ENCODE results near the gene MTREX. TPM values are rescaled to one million over a fixed set of nuclear protein-coding genes. Genes with fewer than 3 reads are reported as not detected.

Gene MTREX
- total and polyA plus RNA-seq, 4 donors = 17.4 to 88.4 (median 35.9) TPM

GRCh38 chr5:55325621-55326020, 17.8 kb downstream of the MTREX start:
- 96 to 97% methylated on average over 5 of the region's 5 CpGs for WGBS, 2 donors
- peaks cover 2 to 26% (median 15%) of the 10 kb centered on the region in 4 donors for H3K36me3 ChIP-seq (ENCODE audit: control insufficient read depth in 4 of 4, insufficient read depth in 4 of 4, low read length in 4 of 4)
- no peaks in the 10 kb centered on the region for H3K9me3 ChIP-seq (ENCODE audit: control insufficient read depth in 4 of 4, insufficient read depth in 3 of 4, low read length in 3 of 4)

GRCh38 chr5:55327281-55327680, 19.5 kb downstream of the MTREX start:
- no peak for DNase-seq
- Histone ChIP-seq H3K27me3 (ENCODE audit: control insufficient read depth in 3 of 3, insufficient read depth in 3 of 3, low read length in 2 of 3) (no peaks in the 10 kb centered on the region), H3K36me3 (ENCODE audit: control insufficient read depth in 4 of 4, insufficient read depth in 4 of 4, low read length in 4 of 4) (peaks cover 3 to 26% (median 17%) of the 10 kb centered on the region in 4 donors), H3K9me3 (ENCODE audit: control insufficient read depth in 4 of 4, insufficient read depth in 3 of 4, low read length in 3 of 4) (no peaks in the 10 kb centered on the region), H3K27ac (ENCODE audit: low read depth in 1 of 2, low read length in 1 of 2) (no peak overlapping the region), H3K9ac (ENCODE audit: insufficient read depth in 1 of 2, low read length in 2 of 2) (no peak overlapping the region), H3K4me1 (ENCODE audit: control insufficient read depth in 5 of 5, insufficient read depth in 5 of 5, low read length in 5 of 5) (peaks cover 0 to 2% (median 0%) of the 10 kb centered on the region in 5 donors), H3K4me3 (no peak overlapping the region)
- WGBS, 2 donors = 57 to 63% methylated on average over 2 of the region's 2 CpGs
- ATAC-seq (ENCODE audit: insufficient read depth, low FRiP score) = no peak
- no peak for TF ChIP-seq CTCF (IDR thresholded peaks at IDR 0.05; ENCODE audit: control extremely low read depth, extremely low read depth)

More at GRCh38 chr5:55325621-55326020, 17.8 kb downstream of the MTREX start:
- Histone ChIP-seq H3K27me3 (ENCODE audit: control insufficient read depth in 3 of 3, insufficient read depth in 3 of 3, low read length in 2 of 3) (no peaks in the 10 kb centered on the region), H3K9ac (ENCODE audit: insufficient read depth in 1 of 2, low read length in 2 of 2) (no peak overlapping the region), H3K27ac (ENCODE audit: low read depth in 1 of 2, low read length in 1 of 2) (no peak overlapping the region), H3K4me1 (ENCODE audit: control insufficient read depth in 5 of 5, insufficient read depth in 5 of 5, low read length in 5 of 5) (peaks cover 0 to 2% (median 0%) of the 10 kb centered on the region in 5 donors), H3K4me3 (no peak overlapping the region)
- DNase-seq (no peak), ATAC-seq (ENCODE audit: insufficient read depth, low FRiP score) (no peak)
- TF ChIP-seq CTCF (IDR thresholded peaks at IDR 0.05; ENCODE audit: control extremely low read depth, extremely low read depth) = no peak

- TF ChIP-seq CTCF (IDR thresholded peaks at IDR 0.05; ENCODE audit: control extremely low read depth, extremely low read depth) = no peak
- no peak overlapping the region for H3K4me3 ChIP-seq
- H3K4me1 ChIP-seq (ENCODE audit: control insufficient read depth in 5 of 5, insufficient read depth in 5 of 5, low read length in 5 of 5) = peaks cover 0 to 2% (median 0%) of the 10 kb centered on the region in 5 donors
- H3K9me3 ChIP-seq (ENCODE audit: control insufficient read depth in 4 of 4, insufficient read depth in 3 of 4, low read length in 3 of 4) = no peaks in the 10 kb centered on the region
- ATAC-seq (ENCODE audit: insufficient read depth, low FRiP score) (no peak), DNase-seq (no peak)
- no peak overlapping the region for H3K9ac ChIP-seq (ENCODE audit: insufficient read depth in 1 of 2, low read length in 2 of 2)
- H3K27ac ChIP-seq (ENCODE audit: low read depth in 1 of 2, low read length in 1 of 2) = no peak overlapping the region
- no peaks in the 10 kb centered on the region for H3K27me3 ChIP-seq (ENCODE audit: control insufficient read depth in 3 of 3, insufficient read depth in 3 of 3, low read length in 2 of 3)
- peaks cover 3 to 25% (median 16%) of the 10 kb centered on the region in 4 donors for H3K36me3 ChIP-seq (ENCODE audit: control insufficient read depth in 4 of 4, insufficient read depth in 4 of 4, low read length in 4 of 4)
- 86 to 87% methylated on average over 3 of the region's 3 CpGs for WGBS, 2 donors
Measured at GRCh38 chr5:55331321-55331720, 23.5 kb downstream of the MTREX start.

- peaks cover 6 to 19% (median 16%) of the 10 kb centered on the region in 4 donors for H3K36me3 ChIP-seq (ENCODE audit: control insufficient read depth in 4 of 4, insufficient read depth in 4 of 4, low read length in 4 of 4)
- H3K27ac ChIP-seq (ENCODE audit: low read depth in 1 of 2, low read length in 1 of 2) = no peak overlapping the region
- DNase-seq (no peak), ATAC-seq (ENCODE audit: insufficient read depth, low FRiP score) (no peak)
- no peak overlapping the region for H3K4me3 ChIP-seq
- H3K4me1 ChIP-seq (ENCODE audit: control insufficient read depth in 5 of 5, insufficient read depth in 5 of 5, low read length in 5 of 5) = peaks cover 0 to 2% (median 0%) of the 10 kb centered on the region in 5 donors
- 89 to 97% methylated on average over 1 of the region's 1 CpG for WGBS, 2 donors
- no peaks in the 10 kb centered on the region for H3K27me3 ChIP-seq (ENCODE audit: control insufficient read depth in 3 of 3, insufficient read depth in 3 of 3, low read length in 2 of 3)
- TF ChIP-seq CTCF (IDR thresholded peaks at IDR 0.05; ENCODE audit: control extremely low read depth, extremely low read depth) = no peak
- H3K9me3 ChIP-seq (ENCODE audit: control insufficient read depth in 4 of 4, insufficient read depth in 3 of 4, low read length in 3 of 4) = no peaks in the 10 kb centered on the region
- no peak overlapping the region for H3K9ac ChIP-seq (ENCODE audit: insufficient read depth in 1 of 2, low read length in 2 of 2)
Measured at GRCh38 chr5:55333017-55333416, 25.2 kb downstream of the MTREX start.

Measured in lung (tissue), 12 donors.